Ascending aorta (tissue), 2 donors: Measurements from ENCODE around the gene IZUMO4. TPM values are rescaled to one million over a fixed set of nuclear protein-coding genes. Genes with fewer than 3 reads are reported as not detected.
A peak's percentile ranks its signal among the peaks of the same experiment; 100 is the strongest.

Experiments
- DNase-seq, 2 donors: peaks; one replicate each; pipeline ENCODE4 v3.0.0-alpha.2; 2019; ENCODE audit warnings: low spot score in 2 of 2
- H3K27ac ChIP-seq, 2 donors: fragments of 200-600 bp; sonication (generic); one replicate each; pipeline ENCODE4 v1.5.1; 2016 to 2017; ENCODE audit warnings: mild to moderate bottlenecking in 1 of 2
- H3K27me3 ChIP-seq: fragments of 200-600 bp; sonication (generic); one replicate; pipeline ENCODE4 v1.5.1; 2017
- H3K36me3 ChIP-seq, 2 donors: fragments of 200-600 bp; sonication (generic); one replicate each; pipeline ENCODE4 v1.5.1; 2016
- H3K4me1 ChIP-seq, 2 donors: fragments of 200-600 bp; sonication (generic); one replicate each; pipeline ENCODE4 v1.5.1; 2016 to 2017; ENCODE audit warnings: mild to moderate bottlenecking in 1 of 2
- H3K4me3 ChIP-seq, 2 donors: fragments of 200-600 bp; sonication (generic); one replicate each; pipeline ENCODE4 v1.5.1; 2016 to 2017; ENCODE audit warnings: mild to moderate bottlenecking in 1 of 2
- H3K9me3 ChIP-seq, 2 donors: fragments of 200-600 bp; sonication (generic); one replicate each; pipeline ENCODE4 v1.5.1; 2016
- intact Hi-C: fragments of 100-400 bp; cut with DNase I; formaldehyde crosslinking; loops from one replicate; pipeline ENCODE4 v1.15.1; 2023
- total RNA-seq: library from RNA; depleted of rRNA; stranded (reverse); fragments of >200 nt; gene quantifications from one replicate; pipeline ENCODE4 v1.1.0, GENCODE V29; 2016
- TF ChIP-seq, protein P1 (sequence below), 3 experiments: fragments of 200-600 bp in 2 of 3; fragments of 450-650 bp in 1 of 3; sonication (generic) in 2 of 3; IDR thresholded peaks; one replicate each; pipeline ENCODE4 v1.5.1; 2016 to 2019; ENCODE audit warnings: antibody characterized with exemption in 3 of 3, mild to moderate bottlenecking in 1 of 3, moderate library complexity in 1 of 3

IZUMO4 gene
- total RNA-seq, 1 donor from 2014 or later, result not detected

DNA sequence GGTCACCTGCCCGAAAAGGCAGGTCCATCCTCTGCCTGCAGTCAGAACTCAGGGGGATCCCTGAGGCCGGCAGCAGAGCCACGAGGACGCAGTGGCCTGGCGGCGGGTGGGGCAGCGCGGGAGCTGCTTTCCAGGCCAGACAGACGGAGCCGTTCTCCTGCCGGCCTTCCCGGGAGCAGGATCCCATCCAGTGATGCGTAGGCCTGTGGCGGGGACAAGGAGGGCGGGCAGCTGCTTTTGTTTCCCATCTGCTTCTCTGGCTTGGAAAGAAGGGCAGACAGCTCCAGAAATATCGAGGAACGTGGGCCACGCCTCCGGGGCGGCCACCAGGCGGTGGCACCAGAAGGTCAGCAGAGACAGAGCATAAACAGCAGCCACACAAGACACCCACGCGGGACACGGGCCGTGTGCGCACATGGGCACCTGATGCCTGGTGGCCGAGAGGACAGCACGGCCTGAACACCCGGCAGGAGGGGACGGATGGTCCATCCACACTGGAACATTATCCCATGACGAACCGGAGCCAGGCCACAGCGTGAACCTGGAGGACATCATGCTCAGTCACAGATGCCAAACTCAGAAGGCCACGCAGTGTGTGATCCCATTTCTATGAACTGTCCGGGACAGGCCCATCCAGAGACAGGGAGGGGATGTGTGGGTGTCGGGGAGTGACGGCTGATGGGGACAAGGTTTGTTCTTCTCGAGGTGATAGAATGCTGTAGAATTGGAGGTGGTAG lies 31.8 kb upstream of the IZUMO4 start:
- Histone ChIP-seq H3K4me1 (peaks cover 5 to 22% of the 10 kb centered on the region in 2 donors), H3K36me3 (no peaks in the 10 kb centered on the region), H3K4me3 (no peak overlapping the region), H3K27me3 (no peaks in the 10 kb centered on the region), H3K27ac (peak overlapping the region; percentile 50 to 53), H3K9me3 (no peaks in the 10 kb centered on the region)
- TF ChIP-seq, protein P1, sequence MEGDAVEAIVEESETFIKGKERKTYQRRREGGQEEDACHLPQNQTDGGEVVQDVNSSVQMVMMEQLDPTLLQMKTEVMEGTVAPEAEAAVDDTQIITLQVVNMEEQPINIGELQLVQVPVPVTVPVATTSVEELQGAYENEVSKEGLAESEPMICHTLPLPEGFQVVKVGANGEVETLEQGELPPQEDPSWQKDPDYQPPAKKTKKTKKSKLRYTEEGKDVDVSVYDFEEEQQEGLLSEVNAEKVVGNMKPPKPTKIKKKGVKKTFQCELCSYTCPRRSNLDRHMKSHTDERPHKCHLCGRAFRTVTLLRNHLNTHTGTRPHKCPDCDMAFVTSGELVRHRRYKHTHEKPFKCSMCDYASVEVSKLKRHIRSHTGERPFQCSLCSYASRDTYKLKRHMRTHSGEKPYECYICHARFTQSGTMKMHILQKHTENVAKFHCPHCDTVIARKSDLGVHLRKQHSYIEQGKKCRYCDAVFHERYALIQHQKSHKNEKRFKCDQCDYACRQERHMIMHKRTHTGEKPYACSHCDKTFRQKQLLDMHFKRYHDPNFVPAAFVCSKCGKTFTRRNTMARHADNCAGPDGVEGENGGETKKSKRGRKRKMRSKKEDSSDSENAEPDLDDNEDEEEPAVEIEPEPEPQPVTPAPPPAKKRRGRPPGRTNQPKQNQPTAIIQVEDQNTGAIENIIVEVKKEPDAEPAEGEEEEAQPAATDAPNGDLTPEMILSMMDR (IDR thresholded peaks at IDR 0.05), result no peak
- intact Hi-C loops, result loop anchor here (1.0 kb wide), 1 partner anchor 46 kb away; no protein-coding TSS in a partner anchor
- no peak for DNase-seq

DNA sequence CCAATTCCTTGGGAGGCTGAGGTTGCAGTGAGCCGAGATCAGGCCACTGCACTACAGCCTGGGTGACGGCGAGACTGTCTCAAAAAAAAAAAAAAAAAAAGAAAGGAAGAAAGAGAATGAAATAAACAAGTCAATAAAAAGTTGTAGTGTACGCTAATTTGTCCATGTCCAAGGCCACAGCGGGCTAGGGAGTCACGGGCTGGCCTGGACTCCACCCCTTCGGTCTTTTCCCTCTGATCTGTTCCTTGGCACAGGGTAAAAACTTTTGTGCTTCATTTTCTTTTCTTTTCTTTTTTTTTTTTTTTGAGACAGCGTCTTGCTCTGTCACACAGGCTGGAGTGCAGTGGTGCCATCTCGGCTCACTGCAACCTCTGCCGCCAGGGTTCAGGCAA lies 26.3 kb upstream of the IZUMO4 start:
- Histone ChIP-seq H3K27me3 (no peaks in the 10 kb centered on the region), H3K9me3 (no peaks in the 10 kb centered on the region), H3K4me3 (no peak overlapping the region), H3K36me3 (peaks cover 37 to 42% of the 10 kb centered on the region in 2 donors), H3K27ac (no peak overlapping the region), H3K4me1 (peaks cover 0 to 6% of the 10 kb centered on the region in 2 donors)
- intact Hi-C loops, result loop anchor here (2.0 kb wide), 1 partner anchor 142 kb away; no protein-coding TSS in a partner anchor
- DNase-seq, result no peak
- TF ChIP-seq, protein P1 (IDR thresholded peaks at IDR 0.05), result no peak

DNA sequence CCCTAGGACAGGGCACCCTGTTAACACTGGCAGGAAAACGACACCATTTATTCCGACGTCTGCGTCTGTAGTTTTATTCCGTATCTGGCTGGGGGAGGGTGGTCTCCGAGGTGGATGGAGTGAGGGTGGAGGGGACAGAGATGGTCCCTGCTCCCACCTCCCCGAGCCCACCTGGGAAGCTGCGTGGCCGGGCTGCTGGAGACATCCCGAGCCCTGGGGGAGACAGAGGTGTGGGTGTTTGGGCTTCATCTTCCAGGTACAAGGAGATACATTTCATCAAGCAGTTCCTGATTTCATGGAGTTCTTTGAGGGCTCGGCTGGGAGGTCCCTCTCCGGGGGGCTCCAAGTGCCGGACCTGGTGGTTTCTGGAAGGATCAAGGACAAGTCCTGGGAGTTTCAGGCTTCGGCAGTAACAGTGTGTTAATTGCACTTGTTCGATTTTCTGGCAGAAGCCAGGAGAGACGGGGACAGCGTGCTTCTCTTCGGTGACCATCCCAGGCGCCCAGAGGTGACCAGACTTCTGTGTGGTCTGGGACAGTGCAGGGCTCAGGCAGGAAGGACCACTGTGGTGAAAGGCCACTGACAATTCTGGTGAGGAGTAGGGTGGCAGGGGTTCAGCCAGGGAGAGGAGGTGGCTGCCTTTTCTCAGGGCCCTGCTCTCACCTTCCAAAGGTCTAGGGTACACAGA lies 25.6 kb upstream of the IZUMO4 start:
- Histone ChIP-seq H3K27me3 (no peaks in the 10 kb centered on the region), H3K4me1 (peaks cover 0 to 6% of the 10 kb centered on the region in 2 donors), H3K36me3 (peaks cover 40 to 49% of the 10 kb centered on the region in 2 donors), H3K9me3 (no peaks in the 10 kb centered on the region), H3K4me3 (no peak overlapping the region), H3K27ac (no peak overlapping the region)
- no peak for DNase-seq
- intact Hi-C loops, result loop anchor here (2.0 kb wide), 1 partner anchor 142 kb away; no protein-coding TSS in a partner anchor
- TF ChIP-seq, protein P1 (IDR thresholded peaks at IDR 0.05), result no peak

DNA sequence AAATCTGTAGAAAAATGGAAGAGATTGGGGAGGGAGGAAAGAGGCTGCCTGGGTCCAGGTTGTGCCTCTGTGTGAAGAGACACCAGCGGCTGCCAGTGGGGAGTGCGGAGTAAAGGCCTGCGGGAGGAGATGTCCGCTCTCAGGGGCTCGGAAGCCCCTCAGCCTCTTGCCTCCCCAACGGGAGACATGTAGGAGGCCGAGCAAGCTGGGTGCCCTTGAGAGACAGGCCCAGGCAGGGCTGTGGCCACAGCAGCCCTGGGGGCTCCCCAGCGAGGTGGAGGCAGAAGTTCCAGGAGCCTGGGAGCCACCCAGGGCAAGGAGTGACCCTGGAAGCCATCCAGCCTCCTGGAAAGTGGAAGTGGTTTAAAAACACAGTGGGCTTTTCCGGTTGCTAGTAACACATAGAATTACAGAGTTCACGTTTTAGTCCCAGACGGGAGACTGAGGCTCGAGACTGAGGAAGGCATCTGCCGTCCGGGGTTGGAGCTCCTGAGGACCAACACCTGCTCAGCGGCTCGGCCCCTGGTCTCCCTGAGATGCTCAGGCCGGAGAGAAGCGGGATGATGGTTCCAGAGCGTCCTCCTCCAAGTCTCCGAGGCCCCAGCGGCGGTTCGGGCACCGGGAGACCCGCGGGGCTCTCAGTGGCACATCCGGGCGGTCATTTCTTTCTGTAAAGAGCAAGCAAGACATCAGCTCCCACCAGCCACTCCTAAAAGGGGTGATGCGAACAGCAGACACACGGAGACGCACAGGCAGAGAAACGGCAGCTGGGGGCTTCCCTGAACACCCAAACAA lies 23.8 kb upstream of the IZUMO4 start:
- no peaks in the 10 kb centered on the region for H3K9me3 ChIP-seq
- H3K36me3 ChIP-seq, result peaks cover 58 to 67% of the 10 kb centered on the region in 2 donors
- no peak for DNase-seq
- H3K27me3 ChIP-seq, result no peaks in the 10 kb centered on the region
- H3K4me1 ChIP-seq, result peaks cover 0 to 6% of the 10 kb centered on the region in 2 donors
- TF ChIP-seq, protein P1 (IDR thresholded peaks at IDR 0.05), result no peak
- no peak overlapping the region for H3K4me3 ChIP-seq
- no peak overlapping the region for H3K27ac ChIP-seq
- intact Hi-C loops, result no loop called here

DNA sequence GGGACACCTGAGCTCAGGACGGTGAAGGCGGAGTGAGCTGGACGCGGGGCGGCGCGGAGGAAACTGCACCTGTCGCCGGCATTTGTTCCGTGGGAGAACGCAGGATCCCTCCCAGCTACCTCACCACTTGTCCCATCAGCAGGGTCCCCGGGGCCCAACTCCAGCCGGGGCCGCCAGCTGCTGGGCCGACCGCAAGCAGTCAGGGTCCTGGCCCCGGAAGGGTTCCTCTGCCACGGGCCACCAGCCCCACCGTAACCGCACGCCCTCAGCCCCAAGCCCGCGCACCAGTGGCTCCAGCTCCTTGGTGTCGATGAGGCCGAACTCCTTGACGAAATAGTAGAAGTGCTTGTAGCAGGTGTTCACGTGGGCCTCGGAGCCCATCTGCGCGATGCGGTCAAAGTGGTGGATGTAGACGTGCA lies 20.2 kb upstream of the IZUMO4 start:
- Histone ChIP-seq H3K27ac (no peak overlapping the region), H3K4me1 (no peaks in the 10 kb centered on the region), H3K27me3 (no peaks in the 10 kb centered on the region), H3K36me3 (peaks cover 76 to 93% of the 10 kb centered on the region in 2 donors), H3K4me3 (no peak overlapping the region), H3K9me3 (no peaks in the 10 kb centered on the region)
- intact Hi-C loops, result no loop called here
- DNase-seq, result no peak
- TF ChIP-seq, protein P1 (IDR thresholded peaks at IDR 0.05), result no peak
